Endothelial cell of umbilical vein (primary cell): ENCODE data around the gene PDS5B. TPM values are rescaled to one million over a fixed set of nuclear protein-coding genes. Genes with fewer than 3 reads are reported as not detected.

Source experiments
- BruUV-seq: library from RNA; stranded (reverse); fragments of 400-500 nt; replicated peaks from 2 replicates; lab custom pipeline; 2021; lab: Mats Ljungman, UMichigan
- CTCF ChIA-PET: fragments of 300-600, 350-600 bp; sonication (Branson Sonifier 250); formaldehyde crosslinking; loops from one replicate; lab custom pipeline; 2021; ENCODE audit warnings: antibody characterized with exemption, inconsistent platforms; lab: Charles Lee
- POLR2A ChIA-PET: fragments of 300-600, 350-600 bp; sonication (Branson Sonifier 250); formaldehyde crosslinking; loops from one replicate; lab custom pipeline; 2021; ENCODE audit warnings: antibody characterized with exemption, inconsistent platforms; lab: Charles Lee
- DNase-seq: peaks from one replicate; pipeline ENCODE4 v3.0.0-alpha.2; 2011; ENCODE audit warnings: low read depth, low spot score
- FAIRE-seq: peaks from 2 replicates; lab custom pipeline; 2011; peaks lifted over from hg19 to GRCh38; lab: Jason Lieb, UNC
- H2AFZ ChIP-seq: 2 replicates; pipeline ENCODE4 v1.6.0; 2012; ENCODE audit warnings: low read depth, low read length, control low read depth, inconsistent platforms
- H3K27ac ChIP-seq: 2 replicates; pipeline ENCODE4 v1.5.1; 2011; ENCODE audit warnings: low read depth, mild to moderate bottlenecking, control low read depth, low read length, moderate library complexity; ENCODE audit not compliant: insufficient read depth
- H3K27me3 ChIP-seq, 2 experiments: 2 replicates each; pipeline versions ENCODE4 v1.6.0 to v1.6.1; 2011; ENCODE audit warnings: low read length in 2 of 2, mixed read lengths in 1 of 2; ENCODE audit not compliant: control insufficient read depth in 2 of 2, insufficient read depth in 2 of 2
- H3K36me3 ChIP-seq, 2 experiments: 2 replicates in 1 of 2; 3 replicates in 1 of 2; pipeline ENCODE4 v1.5.1; 2011; ENCODE audit warnings: low read length in 2 of 2, mild to moderate bottlenecking in 1 of 2, moderate library complexity in 1 of 2; ENCODE audit not compliant: control insufficient read depth in 2 of 2, insufficient read depth in 2 of 2; ENCODE audit errors: extremely low read depth in 1 of 2
- H3K4me1 ChIP-seq: 3 replicates; pipeline ENCODE4 v1.5.1; 2011; ENCODE audit warnings: mild to moderate bottlenecking, low read length; ENCODE audit not compliant: control insufficient read depth, insufficient read depth; ENCODE audit errors: extremely low read depth
- H3K4me2 ChIP-seq: 2 replicates; pipeline ENCODE4 v1.6.1; 2011; ENCODE audit warnings: low read length, control low read depth, mixed read lengths; ENCODE audit not compliant: insufficient read depth
- H3K4me3 ChIP-seq, 3 experiments: fragments of 200-600 bp in 1 of 3; sonication (generic), shearing (Covaris generic) in 1 of 3; replicated peaks in 1 of 3; 2 replicates each; pipeline ENCODE4 v1.5.1; 2011 to 2016; ENCODE audit warnings: control low read depth in 3 of 3, low read length in 3 of 3, mild to moderate bottlenecking in 2 of 3, inconsistent platforms in 1 of 3, low read depth in 1 of 3, moderate library complexity in 1 of 3; ENCODE audit not compliant: insufficient read depth in 1 of 3
- H3K79me2 ChIP-seq: 2 replicates; pipeline ENCODE4 v1.6.0; 2012; ENCODE audit warnings: low read length, inconsistent platforms; ENCODE audit not compliant: control insufficient read depth, insufficient read depth
- H3K9ac ChIP-seq: replicated peaks from 2 replicates; pipeline ENCODE3; 2011; ENCODE audit warnings: low read length, control low read depth; ENCODE audit not compliant: insufficient read depth; ENCODE audit errors: extremely low read depth
- H3K9me1 ChIP-seq: replicated peaks from 3 replicates; pipeline ENCODE4 v1.6.0; 2011; ENCODE audit warnings: mild to moderate bottlenecking, low read length; ENCODE audit not compliant: control insufficient read depth, insufficient read depth; ENCODE audit errors: extremely low read depth
- H3K9me3 ChIP-seq: replicated peaks from 2 replicates; pipeline ENCODE4 v1.5.1; 2012; ENCODE audit warnings: low read length, inconsistent platforms; ENCODE audit not compliant: control insufficient read depth, insufficient read depth
- H4K20me1 ChIP-seq: replicated peaks from 2 replicates; pipeline ENCODE3; 2011; ENCODE audit warnings: mild to moderate bottlenecking, low read length; ENCODE audit not compliant: control insufficient read depth, insufficient read depth; ENCODE audit errors: extremely low read depth
- CTCF ChIP-seq, 2 donors: IDR thresholded peaks; 1 replicate in 1 of 2; 2 replicates in 1 of 2; pipeline ENCODE4 v1.5.1; 2011; ENCODE audit warnings: low read length in 2 of 2, mild to moderate bottlenecking in 2 of 2, moderate library complexity in 2 of 2, control low read depth in 1 of 2, inconsistent platforms in 1 of 2, low read depth in 1 of 2; ENCODE audit not compliant: insufficient read depth in 1 of 2; ENCODE audit errors: extremely low read depth in 1 of 2
- EZH2 ChIP-seq: IDR thresholded peaks from 2 replicates; pipeline ENCODE4 v1.6.1; 2012; ENCODE audit warnings: borderline replicate concordance, low read depth, mild to moderate bottlenecking, moderate library complexity, low read length, inconsistent platforms; ENCODE audit not compliant: severe bottlenecking
- FOS ChIP-seq: IDR thresholded peaks from 2 replicates; pipeline ENCODE4 v1.6.1; 2011; ENCODE audit warnings: mild to moderate bottlenecking, low read length, moderate library complexity, borderline replicate concordance; ENCODE audit not compliant: insufficient read depth
- GATA2 ChIP-seq: IDR thresholded peaks from 2 replicates; pipeline ENCODE4 v1.7.0; 2011; ENCODE audit warnings: low read depth, mild to moderate bottlenecking, moderate library complexity, mixed read lengths, low read length; ENCODE audit not compliant: insufficient read length, insufficient read depth
- JUN ChIP-seq: IDR thresholded peaks from 2 replicates; pipeline ENCODE4 v1.6.1; 2011; ENCODE audit warnings: borderline replicate concordance, low read depth; ENCODE audit not compliant: insufficient read length, insufficient read depth
- MAX ChIP-seq: IDR thresholded peaks from 2 replicates; pipeline ENCODE4 v1.6.1; 2011; ENCODE audit not compliant: insufficient read depth, insufficient read length
- MYC ChIP-seq: IDR thresholded peaks from one replicate; pipeline ENCODE4 v1.6.1; 2011; ENCODE audit warnings: mild to moderate bottlenecking, low read depth, low read length
- POLR2A ChIP-seq: IDR thresholded peaks from 2 replicates; pipeline ENCODE4 v1.6.1; 2012; ENCODE audit warnings: low read depth, mild to moderate bottlenecking, control low read depth, low read length
- POLR2AphosphoS5 ChIP-seq: IDR thresholded peaks from 2 replicates; pipeline ENCODE4 v1.6.1; 2012; ENCODE audit warnings: low read depth, mild to moderate bottlenecking, control low read depth, low read length, moderate library complexity; ENCODE audit not compliant: insufficient read depth
- dilution Hi-C: fragments of 300-500 bp; cut with MboI; formaldehyde crosslinking; loops from one replicate; pipeline ENCODE4 v1.15.0; 2019; ENCODE audit warnings: low sequenced_read_pairs; ENCODE audit not compliant: extremely low pct_ligation_motif_present
- intact Hi-C: fragments of 100-400 bp; cut with micrococcal nuclease; formaldehyde crosslinking; loops from one replicate; pipeline ENCODE4 v1.10.0; 2022
- polyA plus RNA-seq, 4 experiments: library from polyadenylated mRNA; depleted of rRNA in 3 of 4; stranded (reverse) in 3 of 4; unstranded in 1 of 4; fragments of >200 nt; gene quantifications; 2 replicates each; pipeline versions ENCODE4 v1.2.1 to v1.2.3, GENCODE V29; 2011 to 2012; ENCODE audit warnings: missing spikeins in 1 of 4
- total RNA-seq: library from RNA; stranded (reverse); gene quantifications from 2 replicates; pipeline ENCODE4 v1.2.3, GENCODE V29; 2021

PDS5B gene
- total and polyA plus RNA-seq, 2 donors (not counting 3 experiments of a cell fraction or from before 2014, with no cell fraction given), result 3.9 to 40.3 TPM

- no peaks in the 10 kb centered on the region for H3K9me1 ChIP-seq
- ChIA-PET CTCF (interaction anchor here (1.0 to 1.8 kb wide), 3 partner anchors 67 to 807 kb away, joined by 3 to 9 read pairs (median 7); no protein-coding TSS in a partner anchor), POLR2A (no interaction called here)
- no peak overlapping the region for H2AFZ ChIP-seq
- H3K36me3 ChIP-seq, result no peaks in the 10 kb centered on the region
- DNase-seq (no peak), FAIRE-seq (no peak)
- intact Hi-C loops (loop anchor here (5.0 kb wide), 1 partner anchor 149 kb away; the partner anchor contains the start of gene PDS5B), dilution Hi-C loops (no loop called here)
- peaks cover 25% of the 10 kb centered on the region for H3K4me1 ChIP-seq
- no peaks in the 10 kb centered on the region for H3K27me3 ChIP-seq
- H3K4me2 ChIP-seq, result no peak overlapping the region
- no peak overlapping the region for H3K9ac ChIP-seq
- H3K79me2 ChIP-seq, result no peaks in the 10 kb centered on the region
- BruUV-seq, result no TSS peak
- H3K9me3 ChIP-seq, result no peaks in the 10 kb centered on the region
- no peaks in the 10 kb centered on the region for H4K20me1 ChIP-seq
- TF ChIP-seq MYC (no peak), FOS (no peak), JUN (no peak), CTCF (IDR thresholded peaks at IDR 0.05; ENCODE audit: extremely low read depth in 1 of 2, insufficient read depth in 1 of 2, low read depth in 1 of 2, low read length in 2 of 2) (no peak), EZH2 (no peak), MAX (no peak), POLR2A (no peak), GATA2 (no peak), POLR2AphosphoS5 (no peak)
- no peak overlapping the region for H3K4me3 ChIP-seq
- H3K27ac ChIP-seq, result no peak overlapping the region
These were observed 149.6 kb downstream of the PDS5B start for GRCh38 chr13:32735859-32736258.
